ENCODE results near the gene ITGA8.
"Not testable (repeated sequence)": the region's sequence is repeated elsewhere in the genome, so short reads cannot be mapped to it uniquely, and the experiment has no call there.

ITGA8 gene

GRCh38 chr10:15672469-15672868 lies 47.3 kb downstream of the ITGA8 start:
- DNase-seq = no peak

GRCh38 chr10:15670880-15671279 lies 48.8 kb downstream of the ITGA8 start:
- DNase-seq = no peak

- DNase-seq = no peak
Measured at GRCh38 chr10:15661574-15661973, 58.1 kb downstream of the ITGA8 start.

- no peak for DNase-seq
Measured at GRCh38 chr10:15660990-15661389, 58.7 kb downstream of the ITGA8 start.

GRCh38 chr10:15658069-15658702 lies 61.5 kb downstream of the ITGA8 start:
- no peak for DNase-seq

GRCh38 chr10:15652757-15653156 lies 67.0 kb downstream of the ITGA8 start:
- no peak for DNase-seq

GRCh38 chr10:15652117-15652516 lies 67.6 kb downstream of the ITGA8 start:
- no peak for DNase-seq

- DNase-seq = no peak
Measured at GRCh38 chr10:15651175-15651574, 68.5 kb downstream of the ITGA8 start.

GRCh38 chr10:15642095-15642494 lies 77.6 kb downstream of the ITGA8 start:
- no peak for DNase-seq

GRCh38 chr10:15640536-15641085 lies 79.1 kb downstream of the ITGA8 start:
- DNase-seq = no peak

- no peak for DNase-seq
Measured at GRCh38 chr10:15636446-15636845, 83.3 kb downstream of the ITGA8 start.

- DNase-seq = no peak
Measured at GRCh38 chr10:15632456-15633091, 87.1 kb downstream of the ITGA8 start.

GRCh38 chr10:15631205-15631604 lies 88.5 kb downstream of the ITGA8 start:
- not testable (repeated sequence) for DNase-seq

- DNase-seq = no peak
Measured at GRCh38 chr10:15630353-15630752, 89.4 kb downstream of the ITGA8 start.

GRCh38 chr10:15627617-15628196 lies 92.0 kb downstream of the ITGA8 start:
- no peak for DNase-seq

- DNase-seq = no peak
Measured at GRCh38 chr10:15626937-15627336, 92.8 kb downstream of the ITGA8 start.

GRCh38 chr10:15625261-15625660 lies 94.5 kb downstream of the ITGA8 start:
- no peak for DNase-seq

GRCh38 chr10:15624401-15625196 lies 95.1 kb downstream of the ITGA8 start:
- DNase-seq = no peak

GRCh38 chr10:15620836-15621515 lies 98.7 kb downstream of the ITGA8 start:
- DNase-seq = no peak

GRCh38 chr10:15620337-15620736 lies 99.4 kb downstream of the ITGA8 start:
- DNase-seq = no peak

- no peak for DNase-seq
Measured at GRCh38 chr10:15609246-15609645, 110.5 kb downstream of the ITGA8 start.

GRCh38 chr10:15606377-15606776 lies 113.3 kb downstream of the ITGA8 start:
- no peak for DNase-seq
